HG02759 (cell line): ENCODE data around the gene MFAP3.

Source experiments
- ATAC-seq: cut with Tn5 transposase; IDR thresholded peaks from one replicate; pipeline ENCODE4 v1.9.1; 2021; ENCODE audit warnings: mild to moderate bottlenecking, moderate library complexity; ENCODE audit not compliant: unreplicated experiment

Gene MFAP3

GRCh38 chr5:154090656-154091055, 51.9 kb downstream of the MFAP3 start:
- ATAC-seq: no peak

- no peak for ATAC-seq
Observed at GRCh38 chr5:154092356-154093141, 53.8 kb downstream of the MFAP3 start.

GRCh38 chr5:154093142-154093532, 54.4 kb downstream of the MFAP3 start:
- ATAC-seq: no peak

GRCh38 chr5:154095904-154096303, 57.1 kb downstream of the MFAP3 start:
- no peak for ATAC-seq

GRCh38 chr5:154097031-154097430, 58.3 kb downstream of the MFAP3 start:
- ATAC-seq: no peak

GRCh38 chr5:154098465-154098864, 59.7 kb downstream of the MFAP3 start:
- ATAC-seq: no peak

- no peak for ATAC-seq
Observed at GRCh38 chr5:154101184-154101583, 62.4 kb downstream of the MFAP3 start.

GRCh38 chr5:154103233-154103632, 64.5 kb downstream of the MFAP3 start:
- no peak for ATAC-seq
